NCI-H1417 treated with DMSO at 0.1 percent for 48 hours (cell line): ENCODE data around the gene STAMBPL1.

Source experiments
- DNase-seq: peaks from one replicate; lab custom pipeline; 2025; lab: John Stamatoyannopoulos, UW

Gene STAMBPL1

DNA sequence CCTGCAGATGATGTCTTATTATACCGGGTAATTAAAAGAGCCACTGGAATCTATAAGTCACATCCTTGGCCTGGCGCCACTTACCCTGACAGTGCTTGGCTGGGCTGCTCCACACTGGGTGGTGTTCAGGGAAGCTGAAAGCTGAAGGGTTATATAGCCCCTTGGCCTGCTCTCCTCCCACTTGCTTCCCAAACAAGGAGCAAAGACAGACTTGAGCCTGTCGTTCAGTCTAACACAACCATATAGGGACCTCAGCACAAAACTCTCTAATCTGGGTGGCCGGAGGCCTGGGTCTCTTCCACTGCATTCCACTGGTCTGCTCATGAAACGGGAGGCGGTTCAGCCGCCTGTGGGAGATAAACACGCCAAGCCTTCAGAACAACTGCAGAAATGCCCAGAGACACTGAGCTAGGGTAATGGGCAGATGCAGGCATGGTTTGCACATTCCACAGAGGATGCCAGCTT, 72.6 kb downstream of the STAMBPL1 start, which contains the start of gene ACTA2:
TSS of gene ACTA2 (minus strand) at position 127 of the 465 bp plus-strand sequence. CDS start 3,843 bp downstream, outside the sequence.
- no peak for DNase-seq

GRCh38 chr10:88953662-88954061, 73.6 kb downstream of the STAMBPL1 start:
- DNase-seq, result no peak

- no peak for DNase-seq
These were observed 74.5 kb downstream of the STAMBPL1 start for GRCh38 chr10:88954458-88955083.

DNA sequence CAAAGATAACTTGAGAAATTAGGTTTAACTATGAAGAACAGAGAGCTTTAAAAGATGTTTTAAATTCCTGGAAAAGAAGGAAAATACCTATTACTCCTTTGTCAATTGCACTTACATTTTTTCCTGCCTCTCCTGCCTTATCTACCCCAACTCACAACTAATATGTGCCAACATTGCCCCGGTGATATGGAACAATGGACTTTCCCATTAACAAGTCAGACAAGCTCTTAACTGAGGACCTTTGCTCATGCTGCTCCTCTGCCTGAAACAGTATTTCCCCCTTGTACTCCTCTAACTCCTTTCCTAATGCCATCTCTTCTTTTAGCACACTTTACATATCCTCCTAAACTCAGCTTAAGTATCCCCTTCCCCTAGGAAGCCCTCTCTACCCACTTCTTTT, 77.3 kb downstream of the STAMBPL1 start:
- no peak for DNase-seq

DNA sequence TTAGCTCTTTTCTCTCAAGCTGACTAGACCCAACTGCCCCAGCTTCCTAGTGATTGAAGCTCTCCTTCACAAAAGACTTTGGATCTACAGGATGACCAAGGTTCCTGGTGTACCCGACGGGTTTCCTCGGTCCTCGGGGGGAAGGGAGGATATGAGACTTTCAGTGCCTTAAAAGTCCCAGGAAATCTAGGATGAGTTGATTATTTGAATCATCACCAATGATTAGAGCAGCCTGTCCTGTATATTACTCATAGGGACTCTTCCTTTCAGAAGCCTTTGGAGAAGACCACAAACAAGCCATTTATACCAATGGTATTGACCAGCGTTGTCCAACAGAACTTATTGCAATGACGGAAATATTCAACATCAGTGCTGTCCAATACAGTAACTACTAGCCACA, 78.7 kb downstream of the STAMBPL1 start:
- no peak for DNase-seq

GRCh38 chr10:88960802-88961201, 80.8 kb downstream of the STAMBPL1 start:
- DNase-seq, result no peak

DNA sequence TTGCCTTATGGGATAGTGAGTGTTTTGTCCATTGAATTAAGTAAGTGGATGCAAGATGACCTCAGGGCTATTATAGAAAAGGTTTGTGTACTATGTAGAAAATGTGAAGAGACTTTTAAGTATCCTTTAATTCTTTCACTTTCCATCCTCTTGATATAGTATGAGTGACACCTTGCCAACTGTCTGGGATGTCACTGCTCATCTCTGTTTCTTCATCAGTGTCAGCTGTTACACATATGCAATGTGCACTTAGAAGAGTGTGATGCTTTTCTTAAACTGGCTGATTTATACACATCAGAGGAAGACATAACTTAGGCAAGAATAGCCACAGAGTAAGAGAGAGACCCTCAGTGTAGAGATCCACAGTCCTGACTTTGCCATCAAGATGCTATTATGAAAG, 81.2 kb downstream of the STAMBPL1 start:
- DNase-seq, result no peak

DNA sequence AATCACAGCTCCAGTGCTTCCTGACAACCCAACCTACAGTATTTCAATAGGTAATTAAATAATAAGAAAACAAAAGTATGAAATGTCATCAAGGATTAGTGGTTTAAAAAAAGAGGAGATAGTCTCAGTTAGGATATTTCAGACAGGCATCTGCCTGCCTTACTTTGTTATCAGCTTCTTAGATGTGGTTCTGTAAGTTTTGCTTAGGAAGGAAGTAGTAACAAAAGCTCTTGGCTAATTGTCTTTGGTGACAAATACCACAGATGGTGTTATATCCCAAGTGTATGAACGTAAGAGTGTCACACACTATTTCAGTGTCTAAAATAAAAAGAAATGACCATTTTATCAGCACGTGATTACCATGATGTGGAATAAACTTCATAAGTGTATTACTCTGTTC, 82.3 kb downstream of the STAMBPL1 start:
- no peak for DNase-seq

GRCh38 chr10:88963318-88963717, 83.3 kb downstream of the STAMBPL1 start:
- no peak for DNase-seq

GRCh38 chr10:88964360-88964759, 84.3 kb downstream of the STAMBPL1 start:
- DNase-seq, result no peak

- no peak for DNase-seq
These were observed 84.9 kb downstream of the STAMBPL1 start for GRCh38 chr10:88964869-88965415.

- no peak for DNase-seq
These were observed 86.8 kb downstream of the STAMBPL1 start for GRCh38 chr10:88966797-88967196.

GRCh38 chr10:88968391-88968790, 88.3 kb downstream of the STAMBPL1 start:
- DNase-seq, result no peak

GRCh38 chr10:88971221-88972061, 91.4 kb downstream of the STAMBPL1 start:
- DNase-seq, result no peak
